GM12872 (cell line): ENCODE results near the gene ARID4A.

ENCODE experiments used
- CTCF ChIP-seq: IDR thresholded peaks from 3 replicates; pipeline ENCODE4 v1.5.1; 2011; ENCODE audit warnings: low read depth, mild to moderate bottlenecking, low read length, moderate library complexity; ENCODE audit not compliant: insufficient read depth

Gene ARID4A

GRCh38 chr14:58274881-58275280 is 23.5 kb upstream of the ARID4A start:
- TF ChIP-seq CTCF: no peak

GRCh38 chr14:58275527-58276190 is 22.7 kb upstream of the ARID4A start:
- no peak for TF ChIP-seq CTCF

GRCh38 chr14:58276208-58276607 is 22.1 kb upstream of the ARID4A start:
- TF ChIP-seq CTCF: no peak

- TF ChIP-seq CTCF: no peak
These were observed 20.2 kb upstream of the ARID4A start for GRCh38 chr14:58278177-58278576.

GRCh38 chr14:58280954-58281787 is 17.2 kb upstream of the ARID4A start:
- TF ChIP-seq CTCF: no peak

- TF ChIP-seq CTCF: no peak
These were observed 16.4 kb upstream of the ARID4A start for GRCh38 chr14:58281969-58282368.

GRCh38 chr14:58282925-58283593 is 15.3 kb upstream of the ARID4A start:
- TF ChIP-seq CTCF: no peak
